ENCODE data around the gene RIN3. TPM values are rescaled to one million over a fixed set of nuclear protein-coding genes. Genes with fewer than 3 reads are reported as not detected.
A peak's percentile ranks its signal among the peaks of the same experiment; 100 is the strongest.

The RIN3 gene
- total RNA-seq, 3 donors from 2014 or later (not counting 1 experiment from before 2014, with no cell fraction given) = 248 to 289 (median 282) TPM

GRCh38 chr14:92511453-92512238 lies 1.9 kb upstream of the RIN3 start:
- H3K9me3 Mint-ChIP-seq = no peaks in the 10 kb centered on the region
- peaks cover 44% of the 10 kb centered on the region for H3K4me1 ChIP-seq (ENCODE audit: control insufficient read depth, insufficient read depth, low read length)
- no peak overlapping the region for H3K4me3 ChIP-seq (ENCODE audit: low read length)
- no peaks in the 10 kb centered on the region for H3K27me3 ChIP-seq (ENCODE audit: control insufficient read depth, insufficient read depth, low read length)
- TF ChIP-seq, protein P1, sequence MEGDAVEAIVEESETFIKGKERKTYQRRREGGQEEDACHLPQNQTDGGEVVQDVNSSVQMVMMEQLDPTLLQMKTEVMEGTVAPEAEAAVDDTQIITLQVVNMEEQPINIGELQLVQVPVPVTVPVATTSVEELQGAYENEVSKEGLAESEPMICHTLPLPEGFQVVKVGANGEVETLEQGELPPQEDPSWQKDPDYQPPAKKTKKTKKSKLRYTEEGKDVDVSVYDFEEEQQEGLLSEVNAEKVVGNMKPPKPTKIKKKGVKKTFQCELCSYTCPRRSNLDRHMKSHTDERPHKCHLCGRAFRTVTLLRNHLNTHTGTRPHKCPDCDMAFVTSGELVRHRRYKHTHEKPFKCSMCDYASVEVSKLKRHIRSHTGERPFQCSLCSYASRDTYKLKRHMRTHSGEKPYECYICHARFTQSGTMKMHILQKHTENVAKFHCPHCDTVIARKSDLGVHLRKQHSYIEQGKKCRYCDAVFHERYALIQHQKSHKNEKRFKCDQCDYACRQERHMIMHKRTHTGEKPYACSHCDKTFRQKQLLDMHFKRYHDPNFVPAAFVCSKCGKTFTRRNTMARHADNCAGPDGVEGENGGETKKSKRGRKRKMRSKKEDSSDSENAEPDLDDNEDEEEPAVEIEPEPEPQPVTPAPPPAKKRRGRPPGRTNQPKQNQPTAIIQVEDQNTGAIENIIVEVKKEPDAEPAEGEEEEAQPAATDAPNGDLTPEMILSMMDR (IDR thresholded peaks at IDR 0.05) = no peak
- H3K36me3 ChIP-seq (ENCODE audit: control insufficient read depth, insufficient read depth, low read length) = no peaks in the 10 kb centered on the region
- H3K4me1 Mint-ChIP-seq = peaks cover 29 to 39% of the 10 kb centered on the region in 2 donors
- no peaks in the 10 kb centered on the region for H3K9me3 ChIP-seq (ENCODE audit: control insufficient read depth, insufficient read depth, low read length)
- no peak overlapping the region for H3K27ac ChIP-seq (ENCODE audit: low read length)
- ATAC-seq (no peak), DNase-seq (no peak)
- no peak overlapping the region for H3K4me3 Mint-ChIP-seq
- intact Hi-C loops (cut with micrococcal nuclease) = no loop called here
- H3K27me3 Mint-ChIP-seq (ENCODE audit: low read depth in 2 of 2) = no peaks in the 10 kb centered on the region
- WGBS (ENCODE audit: insufficient coverage) = 91% methylated on average over 6 of the region's 6 CpGs
- H3K36me3 Mint-ChIP-seq = no peaks in the 10 kb centered on the region
- peak overlapping the region; percentile 97 to 98 for H3K27ac Mint-ChIP-seq

DNA sequence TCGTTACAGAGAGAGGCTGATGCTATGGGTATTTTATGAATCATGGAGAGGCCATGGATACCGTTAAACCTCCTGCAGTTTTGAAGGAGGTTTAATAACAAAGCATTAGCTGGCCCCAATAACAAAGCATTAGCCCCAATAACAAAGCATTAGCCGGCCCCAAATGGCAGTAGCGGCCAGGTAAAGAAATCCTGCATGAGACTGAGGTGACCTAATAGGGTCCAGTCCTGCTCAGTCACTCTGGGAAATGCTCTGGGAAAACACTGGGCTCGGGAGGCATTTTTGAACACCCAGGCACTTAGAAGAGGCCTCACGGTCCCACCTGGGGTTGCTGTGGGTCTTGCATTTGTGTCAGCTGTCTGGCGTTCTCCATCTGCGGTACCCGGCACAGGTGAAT lies 776 bp upstream of the RIN3 start:
- Mint-ChIP-seq H3K27ac (peak overlapping the region; percentile 97 to 98), H3K4me1 (peaks cover 35 to 50% of the 10 kb centered on the region in 2 donors), H3K27me3 (ENCODE audit: low read depth in 2 of 2) (no peaks in the 10 kb centered on the region), H3K36me3 (no peaks in the 10 kb centered on the region), H3K4me3 (peak overlapping the region; percentile 90), H3K9me3 (no peaks in the 10 kb centered on the region)
- no peaks in the 10 kb centered on the region for H3K9me3 ChIP-seq (ENCODE audit: control insufficient read depth, insufficient read depth, low read length)
- no peaks in the 10 kb centered on the region for H3K27me3 ChIP-seq (ENCODE audit: control insufficient read depth, insufficient read depth, low read length)
- intact Hi-C loops (cut with micrococcal nuclease) = no loop called here
- peaks cover 46% of the 10 kb centered on the region for H3K4me1 ChIP-seq (ENCODE audit: control insufficient read depth, insufficient read depth, low read length)
- 61% methylated on average over 9 of the region's 9 CpGs for WGBS (ENCODE audit: insufficient coverage)
- TF ChIP-seq, protein P1 (IDR thresholded peaks at IDR 0.05) = no peak
- DNase-seq (no peak), ATAC-seq (no peak)
- H3K36me3 ChIP-seq (ENCODE audit: control insufficient read depth, insufficient read depth, low read length) = no peaks in the 10 kb centered on the region
- peak overlapping the region; percentile 92 for H3K4me3 ChIP-seq (ENCODE audit: low read length)
- peak overlapping the region; percentile 90 for H3K27ac ChIP-seq (ENCODE audit: low read length)

DNA sequence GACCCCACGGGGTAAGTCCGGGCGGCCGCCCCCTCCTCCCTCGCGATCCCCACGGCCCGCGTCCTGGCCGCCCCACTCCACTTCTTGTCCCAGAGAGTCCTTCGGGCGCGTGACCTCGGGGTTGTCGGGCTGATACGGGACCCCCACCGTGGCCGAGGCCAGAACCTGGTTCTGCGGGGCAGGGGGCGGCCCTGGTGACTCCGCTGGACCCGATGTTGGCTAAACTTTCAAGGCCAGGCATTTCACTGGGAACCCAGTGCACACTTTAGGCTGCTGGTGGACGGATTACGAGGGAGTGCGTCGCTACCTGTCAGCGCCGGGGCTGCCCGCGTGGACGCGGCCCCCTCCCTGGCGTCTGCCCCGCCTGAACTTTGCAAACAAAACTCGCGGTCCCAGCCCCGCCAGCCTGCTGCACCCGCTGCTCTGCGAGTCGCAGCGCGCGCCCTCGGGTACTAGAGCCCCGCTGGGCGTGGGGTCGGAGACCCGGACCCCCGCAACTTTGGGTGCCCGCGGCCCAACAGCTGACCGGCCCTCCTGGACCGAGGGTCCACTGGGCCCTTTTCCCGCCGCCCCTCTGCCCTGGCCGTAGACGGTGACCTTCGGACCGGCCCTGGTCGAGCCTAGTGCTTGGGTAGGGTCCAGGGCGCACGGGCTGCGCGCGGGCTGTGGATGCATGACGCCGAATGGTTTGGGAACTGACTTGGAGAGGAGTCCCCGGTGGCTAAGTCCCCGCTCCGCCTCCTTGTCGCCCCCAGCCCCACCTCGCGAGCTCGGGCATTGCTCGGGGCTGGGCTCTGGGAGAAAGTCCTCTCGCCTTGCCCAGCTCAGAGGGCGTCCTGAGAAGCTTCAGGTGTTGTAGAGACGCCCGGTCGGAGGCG lies 624 bp downstream of the RIN3 start:
- WGBS (ENCODE audit: insufficient coverage) = 8% methylated on average over 81 of the region's 81 CpGs

More for the DNA sequence above, 624 bp downstream of the RIN3 start:
- H3K4me1 Mint-ChIP-seq = peaks cover 49 to 64% of the 10 kb centered on the region in 2 donors
- H3K27ac ChIP-seq (ENCODE audit: low read length) = peak overlapping the region; percentile 90
- intact Hi-C loops (cut with micrococcal nuclease) = loop anchor here (2.0 kb wide), 1 partner anchor 35 kb away; no protein-coding TSS in a partner anchor
- no peaks in the 10 kb centered on the region for H3K27me3 ChIP-seq (ENCODE audit: control insufficient read depth, insufficient read depth, low read length)
- no peaks in the 10 kb centered on the region for H3K9me3 ChIP-seq (ENCODE audit: control insufficient read depth, insufficient read depth, low read length)
- peak overlapping the region; percentile 97 to 98 for H3K27ac Mint-ChIP-seq
- no peaks in the 10 kb centered on the region for H3K9me3 Mint-ChIP-seq
- DNase-seq (peak; percentile 44 to 66), ATAC-seq (peak; percentile 33 to 57 (median 37))
- H3K4me3 Mint-ChIP-seq = peak overlapping the region; percentile 90
- no peaks in the 10 kb centered on the region for H3K36me3 Mint-ChIP-seq
- H3K36me3 ChIP-seq (ENCODE audit: control insufficient read depth, insufficient read depth, low read length) = no peaks in the 10 kb centered on the region
- H3K4me3 ChIP-seq (ENCODE audit: low read length) = peak overlapping the region; percentile 92
- TF ChIP-seq, protein P1 (IDR thresholded peaks at IDR 0.05) = no peak
- peaks cover 60% of the 10 kb centered on the region for H3K4me1 ChIP-seq (ENCODE audit: control insufficient read depth, insufficient read depth, low read length)
- no peaks in the 10 kb centered on the region for H3K27me3 Mint-ChIP-seq (ENCODE audit: low read depth in 2 of 2)
